HEK293T (cell line): ENCODE measurements around the gene CRTC2.

Source experiments
- CTCF ChIA-PET: fragments of 350-600 bp; formaldehyde crosslinking; extraction: SDS; loops from one replicate; lab custom pipeline; 2021; ENCODE audit warnings: antibody characterized with exemption, inconsistent platforms; lab: Yijun Ruan, JAX
- POLR2A ChIA-PET: fragments of 350-600 bp; formaldehyde crosslinking; extraction: SDS; loops from one replicate; lab custom pipeline; 2020; ENCODE audit warnings: antibody characterized with exemption, inconsistent platforms; lab: Yijun Ruan, JAX
- DNase-seq: peaks from one replicate; pipeline ENCODE4 v3.0.0; 2012; ENCODE audit warnings: mixed read lengths; ENCODE audit errors: extremely low spot score
- ARNT ChIP-seq: fragments of 450-650 bp; IDR thresholded peaks from 2 replicates; pipeline ENCODE4 v1.6.1; 2017; ENCODE audit warnings: mild to moderate bottlenecking
- BHLHE40 ChIP-seq: fragments of 450-650 bp; IDR thresholded peaks from 2 replicates; pipeline ENCODE4 v1.6.1; 2016; ENCODE audit warnings: mild to moderate bottlenecking, moderate library complexity, borderline replicate concordance
- CTBP1 ChIP-seq: fragments of 450-650 bp; IDR thresholded peaks from 2 replicates; pipeline ENCODE4 v1.6.1; 2016; ENCODE audit warnings: borderline replicate concordance
- ELF4 ChIP-seq: fragments of 450-650 bp; IDR thresholded peaks from 2 replicates; pipeline ENCODE4 v1.6.1; 2017; ENCODE audit warnings: antibody characterized with exemption
- FOXA1 ChIP-seq: fragments of 450-650 bp; IDR thresholded peaks from 2 replicates; pipeline ENCODE4 v1.6.1; 2016; ENCODE audit warnings: mild to moderate bottlenecking
- FOXK2 ChIP-seq: fragments of 450-650 bp; IDR thresholded peaks from 2 replicates; pipeline ENCODE4 v1.6.1; 2016; ENCODE audit warnings: mild to moderate bottlenecking
- FOXM1 ChIP-seq: fragments of 450-650 bp; IDR thresholded peaks from 2 replicates; pipeline ENCODE4 v1.6.1; 2017; ENCODE audit warnings: mild to moderate bottlenecking, borderline replicate concordance
- HDGF ChIP-seq: fragments of 450-650 bp; IDR thresholded peaks from 2 replicates; pipeline ENCODE4 v1.6.1; 2017; ENCODE audit warnings: antibody characterized with exemption, borderline replicate concordance
- L3MBTL2 ChIP-seq: fragments of 450-650 bp; conservative IDR thresholded peaks from 2 replicates; pipeline ENCODE4 v1.6.1; 2016; ENCODE audit warnings: mild to moderate bottlenecking
- LEF1 ChIP-seq: fragments of 450-650 bp; IDR thresholded peaks from 2 replicates; pipeline ENCODE4 v1.6.1; 2017; ENCODE audit warnings: mild to moderate bottlenecking, borderline replicate concordance
- NFRKB ChIP-seq: fragments of 450-650 bp; IDR thresholded peaks from 2 replicates; pipeline ENCODE4 v1.6.1; 2016; ENCODE audit warnings: mild to moderate bottlenecking, moderate library complexity
- SP1 ChIP-seq: fragments of 450-650 bp; IDR thresholded peaks from 2 replicates; pipeline ENCODE4 v1.6.1; 2017
- SUZ12 ChIP-seq: fragments of 450-650 bp; IDR thresholded peaks from 2 replicates; pipeline ENCODE4 v1.6.1; 2016; ENCODE audit warnings: mild to moderate bottlenecking
- TARDBP ChIP-seq: fragments of 450-650 bp; IDR thresholded peaks from 2 replicates; pipeline ENCODE4 v1.6.1; 2016
- ZNF384 ChIP-seq: fragments of 450-650 bp; IDR thresholded peaks from 2 replicates; pipeline ENCODE4 v1.6.1; 2016
- TF ChIP-seq, protein P1 (sequence below): fragments of 450-650 bp; IDR thresholded peaks from 2 replicates; pipeline ENCODE4 v1.6.1; 2016

The CRTC2 gene

DNA sequence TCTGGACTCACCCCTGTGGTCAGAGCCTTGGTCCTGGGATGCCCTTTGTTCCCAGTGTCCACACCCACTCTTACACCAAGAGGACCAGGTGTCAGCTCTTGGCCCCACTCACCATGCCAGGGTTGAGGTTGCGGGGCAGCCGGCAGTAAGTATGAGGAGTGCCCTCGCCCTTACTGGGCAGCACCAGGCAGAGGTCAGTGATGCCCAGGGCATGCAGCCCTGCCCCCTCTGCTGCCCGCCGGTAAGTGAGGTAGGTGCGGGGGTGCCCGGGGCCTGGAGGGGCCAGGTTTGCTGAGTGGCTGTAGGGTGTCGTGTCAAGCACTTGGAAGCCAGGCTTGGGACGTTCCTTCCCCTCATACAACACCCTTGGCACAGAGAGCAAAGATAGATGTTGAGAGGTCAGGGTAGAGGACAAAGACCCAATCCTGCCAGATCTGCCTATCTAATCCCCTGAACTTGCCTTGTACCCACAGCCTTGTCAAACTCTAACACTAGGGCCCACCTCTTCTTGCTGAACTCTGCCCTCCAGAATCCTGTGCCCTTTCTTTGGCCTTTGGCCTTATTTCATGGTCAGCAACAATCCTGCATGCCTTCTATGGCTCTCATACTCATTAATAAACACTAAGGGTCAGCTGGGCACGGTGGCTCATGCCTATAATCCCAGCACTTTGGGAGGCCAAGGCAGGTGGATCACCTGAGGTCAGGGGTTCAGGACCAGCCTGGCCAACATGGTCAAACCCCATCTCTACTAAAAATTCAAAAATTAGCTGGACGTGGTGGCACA lies 15.5 kb downstream of the CRTC2 start:
- CTCF ChIA-PET = interaction anchor here (1.1 kb wide), 1 partner anchor 44 kb away, joined by 6 read pairs; the partner anchor contains the start of gene RAB13
- TF ChIP-seq HDGF (no peak), L3MBTL2 (no peak), TARDBP (no peak), FOXM1 (no peak), ELF4 (no peak), NFRKB (no peak), ARNT (no peak), CTBP1 (no peak), FOXK2 (no peak), LEF1 (no peak), SP1 (no peak)
- TF ChIP-seq, protein P1, sequence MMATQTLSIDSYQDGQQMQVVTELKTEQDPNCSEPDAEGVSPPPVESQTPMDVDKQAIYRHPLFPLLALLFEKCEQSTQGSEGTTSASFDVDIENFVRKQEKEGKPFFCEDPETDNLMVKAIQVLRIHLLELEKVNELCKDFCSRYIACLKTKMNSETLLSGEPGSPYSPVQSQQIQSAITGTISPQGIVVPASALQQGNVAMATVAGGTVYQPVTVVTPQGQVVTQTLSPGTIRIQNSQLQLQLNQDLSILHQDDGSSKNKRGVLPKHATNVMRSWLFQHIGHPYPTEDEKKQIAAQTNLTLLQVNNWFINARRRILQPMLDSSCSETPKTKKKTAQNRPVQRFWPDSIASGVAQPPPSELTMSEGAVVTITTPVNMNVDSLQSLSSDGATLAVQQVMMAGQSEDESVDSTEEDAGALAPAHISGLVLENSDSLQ = no peak
- POLR2A ChIA-PET = interaction anchor here (0.9 to 4.7 kb wide), 4 partner anchors 20 to 35 kb away, joined by 4 to 47 read pairs (median 22); partner anchors contain the start of genes CREB3L4, GATAD2B and JTB
- DNase-seq = no peak

GRCh38 chr1:153941826-153942725 lies 16.3 kb downstream of the CRTC2 start:
- CTCF ChIA-PET = no interaction called here

DNA sequence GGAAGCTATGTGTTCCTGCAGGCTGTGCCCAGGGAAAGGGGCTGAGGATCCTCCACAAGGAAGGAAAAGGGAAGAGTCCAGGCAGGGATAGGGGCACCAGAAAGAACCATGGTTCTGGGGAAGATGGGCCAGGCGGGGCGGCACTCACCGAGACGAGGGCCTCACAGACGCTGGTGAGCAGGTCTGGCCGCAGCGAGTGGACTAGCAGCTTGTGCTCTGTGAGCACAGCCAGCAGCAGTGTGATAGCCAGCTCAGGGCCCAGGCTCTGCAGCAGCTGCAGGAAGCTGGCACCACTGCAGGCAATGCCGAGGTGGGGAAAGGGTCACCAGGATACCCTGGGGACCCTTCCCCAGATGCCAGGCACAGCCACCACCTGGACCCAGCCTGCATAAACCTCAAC lies 17.7 kb downstream of the CRTC2 start:
- POLR2A ChIA-PET = interaction anchor here (1.4 to 2.2 kb wide), 4 partner anchors 12 to 26 kb away, joined by 4 to 11 read pairs (median 6); partner anchors contain the start of gene GATAD2B
- DNase-seq = no peak
- TF ChIP-seq SP1 (no peak), CTBP1 (no peak), ZNF384 (no peak), HDGF (no peak), ELF4 (no peak), NFRKB (no peak), TARDBP (no peak), FOXM1 (no peak), L3MBTL2 (no peak)
- TF ChIP-seq, protein P1 = no peak
- CTCF ChIA-PET = interaction anchor here (0.6 kb wide), 1 partner anchor 232 kb away, joined by 3 read pairs; no protein-coding TSS in a partner anchor

More at GRCh38 chr1:153941826-153942725, 16.3 kb downstream of the CRTC2 start:
- POLR2A ChIA-PET = interaction anchor here (0.9 to 1.8 kb wide), 3 partner anchors 19 to 36 kb away, joined by 4 to 5 read pairs (median 5); partner anchors contain the start of genes CREB3L4, GATAD2B and JTB
- TF ChIP-seq CTBP1 (no peak), SUZ12 (no peak), NFRKB (no peak), L3MBTL2 (no peak), LEF1 (no peak), TARDBP (no peak), FOXA1 (no peak), HDGF (no peak), FOXM1 (no peak)
- TF ChIP-seq, protein P1 = no peak
- no peak for DNase-seq

GRCh38 chr1:153939476-153939875 lies 18.9 kb downstream of the CRTC2 start:
- no peak for TF ChIP-seq FOXK2
- no peak for TF ChIP-seq FOXM1
- no peak for TF ChIP-seq ARNT
- TF ChIP-seq L3MBTL2 = no peak
- no peak for TF ChIP-seq BHLHE40
- TF ChIP-seq CTBP1 = no peak
- TF ChIP-seq TARDBP = no peak
- TF ChIP-seq SUZ12 = no peak
- TF ChIP-seq FOXA1 = no peak
- TF ChIP-seq SP1 = no peak
- no peak for TF ChIP-seq ZNF384
- TF ChIP-seq, protein P1 = no peak
- DNase-seq = no peak
- CTCF ChIA-PET = no interaction called here
- POLR2A ChIA-PET = interaction anchor here (0.9 to 2.2 kb wide), 4 partner anchors 11 to 28 kb away, joined by 3 to 11 read pairs (median 6); partner anchors contain the start of gene GATAD2B

DNA sequence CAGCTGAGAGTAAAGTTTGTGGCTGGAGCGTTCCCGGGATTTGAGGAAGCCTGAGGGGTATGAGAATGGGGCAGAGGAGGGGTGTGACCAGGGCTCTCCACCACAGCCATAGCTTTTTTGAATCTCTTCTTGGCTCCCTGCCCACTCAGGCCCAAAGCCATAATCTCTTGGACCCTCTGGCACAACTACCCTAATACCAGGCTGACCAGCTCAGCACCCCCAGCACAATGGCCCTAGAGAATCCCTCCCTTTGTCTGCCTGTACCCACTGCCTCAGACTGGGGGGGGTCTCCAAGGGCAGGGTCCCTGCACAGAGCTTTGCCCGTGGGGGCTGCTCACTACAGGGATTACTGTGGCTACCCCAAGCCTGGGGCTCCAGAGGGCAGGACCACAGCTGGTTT lies 19.4 kb downstream of the CRTC2 start:
- ChIA-PET POLR2A (interaction anchor here (1.5 kb wide), 1 partner anchor 29 kb away, joined by 5 read pairs; the partner anchor contains the start of gene CREB3L4), CTCF (interaction anchor here (1.0 kb wide), 1 partner anchor 9 kb away, joined by 3 read pairs; no protein-coding TSS in a partner anchor)
- no peak for TF ChIP-seq SUZ12
- no peak for TF ChIP-seq FOXK2
- TF ChIP-seq FOXM1 = no peak
- TF ChIP-seq, protein P1 = no peak
- no peak for TF ChIP-seq TARDBP
- no peak for TF ChIP-seq FOXA1
- no peak for TF ChIP-seq SP1
- no peak for TF ChIP-seq ELF4
- no peak for TF ChIP-seq LEF1
- TF ChIP-seq HDGF = no peak
- no peak for TF ChIP-seq NFRKB
- TF ChIP-seq BHLHE40 = no peak
- no peak for TF ChIP-seq CTBP1
- TF ChIP-seq ZNF384 = no peak
- no peak for TF ChIP-seq ARNT
- TF ChIP-seq L3MBTL2 = no peak
- no peak for DNase-seq
